WTC11 (cell line): Measurements from ENCODE around the gene ADGRF1. TPM values are rescaled to one million over a fixed set of nuclear protein-coding genes. Genes with fewer than 3 reads are reported as not detected.

Experiments used
- ATAC-seq: fragments of 200-7000 bp; cut with Tn5 transposase; 2 replicates; pipeline ENCODE4 v1.10.0; 2021; ENCODE audit warnings: mild to moderate bottlenecking, moderate library complexity
- CTCF ChIA-PET: fragments of 300-600 bp; sonication (Branson Sonifier 250); formaldehyde crosslinking; loops from one replicate; lab custom pipeline; 2021; ENCODE audit warnings: antibody characterized with exemption; lab: Charles Lee
- POLR2A ChIA-PET: fragments of 350-600 bp; sonication (Branson Sonifier 250); formaldehyde crosslinking; loops from one replicate; lab custom pipeline; 2021; ENCODE audit warnings: antibody characterized with exemption; lab: Charles Lee
- DNase-seq: peaks from one replicate; pipeline ENCODE4 v3.0.0; 2021; ENCODE audit warnings: low spot score
- H3K27ac Mint-ChIP-seq: 2 replicates; pipeline ENCODE4 v1.8.0; 2021; ENCODE audit warnings: mixed read lengths
- H3K27me3 Mint-ChIP-seq: 2 replicates; pipeline ENCODE4 v1.8.0; 2021; ENCODE audit warnings: low read depth, mild to moderate bottlenecking, moderate library complexity, mixed read lengths
- H3K36me3 Mint-ChIP-seq: 2 replicates; pipeline ENCODE4 v1.8.0; 2021; ENCODE audit warnings: mixed read lengths
- H3K4me1 Mint-ChIP-seq: 2 replicates; pipeline ENCODE4 v1.8.0; 2022; ENCODE audit warnings: mixed read lengths
- H3K4me3 Mint-ChIP-seq: 2 replicates; pipeline ENCODE4 v1.8.0; 2021; ENCODE audit warnings: mild to moderate bottlenecking, moderate library complexity, mixed read lengths
- H3K9me3 Mint-ChIP-seq: 2 replicates; pipeline ENCODE4 v1.8.0; 2021; ENCODE audit warnings: mixed read lengths
- CBFB ChIP-seq: sonication (generic); formaldehyde crosslinking; IDR thresholded peaks from 2 replicates; pipeline ENCODE4 v1.8.1; 2022; ENCODE audit warnings: mild to moderate bottlenecking, low read depth, missing genetic modification reagents
- EMX1 ChIP-seq: fragments of 250-450 bp; sonication (Bioruptor Pico); IDR thresholded peaks from 2 replicates; pipeline ENCODE4 v1.8.0; 2021; ENCODE audit warnings: mild to moderate bottlenecking
- FOXP4 ChIP-seq: sonication (generic); formaldehyde crosslinking; IDR thresholded peaks from 2 replicates; pipeline ENCODE4 v1.8.0; 2022; ENCODE audit warnings: mild to moderate bottlenecking, missing genetic modification reagents
- JAZF1 ChIP-seq: fragments of 250-450 bp; sonication (Bioruptor Pico); IDR thresholded peaks from 2 replicates; pipeline ENCODE4 v1.9.0; 2021; ENCODE audit warnings: moderate library complexity, mild to moderate bottlenecking, inconsistent platforms
- NR3C1 ChIP-seq: sonication (generic); formaldehyde crosslinking; conservative IDR thresholded peaks from 2 replicates; pipeline ENCODE4 v1.8.1; 2023; ENCODE audit warnings: low read depth, mild to moderate bottlenecking, missing genetic modification reagents
- PREB ChIP-seq: sonication (generic); formaldehyde crosslinking; IDR thresholded peaks from 2 replicates; pipeline ENCODE4 v1.8.1; 2022; ENCODE audit warnings: mild to moderate bottlenecking, missing genetic modification reagents, moderate library complexity, borderline replicate concordance
- SP1 ChIP-seq: sonication (generic); formaldehyde crosslinking; conservative IDR thresholded peaks from 2 replicates; pipeline ENCODE4 v1.8.1; 2022; ENCODE audit warnings: missing genetic modification reagents
- TCF7 ChIP-seq: sonication (generic); formaldehyde crosslinking; IDR thresholded peaks from 2 replicates; pipeline ENCODE4 v1.8.0; 2022; ENCODE audit warnings: mild to moderate bottlenecking, low read depth, missing genetic modification reagents, moderate library complexity
- ZBTB21 ChIP-seq: sonication (generic); formaldehyde crosslinking; IDR thresholded peaks from 2 replicates; pipeline ENCODE4 v1.8.1; 2023; ENCODE audit warnings: mild to moderate bottlenecking, missing genetic modification reagents, borderline replicate concordance
- ZNF416 ChIP-seq: fragments of 250-450 bp; sonication (Bioruptor Pico); IDR thresholded peaks from 2 replicates; pipeline ENCODE4 v1.9.0; 2021; ENCODE audit warnings: mild to moderate bottlenecking, inconsistent platforms
- ZNF532 ChIP-seq: fragments of 250-450 bp; sonication (Bioruptor Pico); IDR thresholded peaks from 2 replicates; pipeline ENCODE4 v1.9.0; 2021; ENCODE audit warnings: mild to moderate bottlenecking, borderline replicate concordance
- ZNF671 ChIP-seq: fragments of 250-450 bp; sonication (Bioruptor Pico); IDR thresholded peaks from 2 replicates; pipeline ENCODE4 v1.8.0; 2021; ENCODE audit warnings: mild to moderate bottlenecking
- total RNA-seq: library from RNA; stranded (reverse); gene quantifications from 3 replicates; pipeline ENCODE4 v1.2.3, GENCODE V29; 2021
- TF ChIP-seq, protein P1 (sequence below): sonication (generic); formaldehyde crosslinking; IDR thresholded peaks from 2 replicates; pipeline ENCODE4 v1.8.1; 2022; ENCODE audit warnings: low read depth, mild to moderate bottlenecking, moderate library complexity, missing genetic modification reagents, borderline replicate concordance
- TF ChIP-seq, protein P2 (sequence below): sonication (generic); formaldehyde crosslinking; IDR thresholded peaks from 2 replicates; pipeline ENCODE4 v1.8.1; 2023; ENCODE audit warnings: mild to moderate bottlenecking, missing genetic modification reagents, borderline replicate concordance
- TF ChIP-seq, protein P3 (sequence below): sonication (generic); formaldehyde crosslinking; IDR thresholded peaks from 2 replicates; pipeline ENCODE4 v1.8.1; 2023; ENCODE audit warnings: mild to moderate bottlenecking, missing genetic modification reagents

The ADGRF1 gene
- total RNA-seq, 1 experiment from 2014 or later = 0.26 TPM

DNA sequence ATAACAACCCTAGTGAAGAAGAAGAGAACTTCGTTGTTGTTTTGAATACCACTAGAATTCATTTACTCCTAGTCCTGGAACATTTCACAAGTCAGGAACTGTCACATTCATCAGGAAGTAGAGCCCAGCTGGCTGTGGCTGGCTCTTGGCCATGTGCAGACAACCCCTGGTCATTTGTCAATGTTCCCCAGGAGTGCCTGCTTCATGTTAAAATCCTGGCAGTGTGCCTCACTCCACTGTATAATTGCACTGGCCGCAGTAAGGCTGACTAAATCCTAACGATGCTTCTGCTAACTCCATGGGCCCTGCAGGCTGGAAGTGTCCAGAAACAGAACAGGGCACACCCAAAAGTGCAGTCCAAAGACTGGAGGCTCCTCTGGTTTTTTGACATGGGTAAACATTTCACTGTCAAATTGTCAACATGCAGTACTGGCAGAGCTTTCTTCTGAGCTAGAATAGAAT lies 41.5 kb upstream of the ADGRF1 start (continued):
- TF ChIP-seq ZBTB21 (CRISPR knock-in tag) = no peak

DNA sequence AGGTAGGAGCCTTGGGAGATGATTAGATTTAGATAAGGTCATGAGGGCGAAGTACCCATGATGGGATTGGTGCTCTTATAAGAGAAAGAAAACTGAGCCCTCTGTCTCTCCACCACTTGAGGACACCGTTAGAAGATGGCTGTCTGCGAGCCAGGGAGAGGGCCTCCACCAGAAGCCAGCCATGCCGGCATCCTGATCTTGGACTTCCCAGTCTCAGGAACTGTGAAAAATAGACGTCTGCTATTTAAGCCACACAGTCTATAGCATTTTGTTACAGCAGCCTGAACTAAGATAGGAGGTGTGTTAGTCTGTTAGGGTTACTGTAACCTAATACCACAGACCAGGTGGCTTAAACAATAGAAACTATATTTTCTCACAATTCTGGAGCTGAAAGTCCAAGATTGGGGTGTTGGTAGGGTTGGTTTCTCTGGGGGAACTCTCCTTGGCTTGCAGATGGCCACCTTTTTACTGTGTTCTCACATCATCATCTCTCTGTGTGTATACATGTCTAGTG lies 38.0 kb upstream of the ADGRF1 start:
- no peak overlapping the region for H3K27ac Mint-ChIP-seq
- ATAC-seq (no peak), DNase-seq (no peak)
- TF ChIP-seq EMX1 (no peak), FOXP4 (CRISPR knock-in tag) (no peak), ZNF532 (CRISPR knock-in tag) (no peak)
- TF ChIP-seq, protein P1, sequence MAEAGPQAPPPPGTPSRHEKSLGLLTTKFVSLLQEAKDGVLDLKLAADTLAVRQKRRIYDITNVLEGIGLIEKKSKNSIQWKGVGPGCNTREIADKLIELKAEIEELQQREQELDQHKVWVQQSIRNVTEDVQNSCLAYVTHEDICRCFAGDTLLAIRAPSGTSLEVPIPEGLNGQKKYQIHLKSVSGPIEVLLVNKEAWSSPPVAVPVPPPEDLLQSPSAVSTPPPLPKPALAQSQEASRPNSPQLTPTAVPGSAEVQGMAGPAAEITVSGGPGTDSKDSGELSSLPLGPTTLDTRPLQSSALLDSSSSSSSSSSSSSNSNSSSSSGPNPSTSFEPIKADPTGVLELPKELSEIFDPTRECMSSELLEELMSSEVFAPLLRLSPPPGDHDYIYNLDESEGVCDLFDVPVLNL = no peak
- TF ChIP-seq, protein P2, sequence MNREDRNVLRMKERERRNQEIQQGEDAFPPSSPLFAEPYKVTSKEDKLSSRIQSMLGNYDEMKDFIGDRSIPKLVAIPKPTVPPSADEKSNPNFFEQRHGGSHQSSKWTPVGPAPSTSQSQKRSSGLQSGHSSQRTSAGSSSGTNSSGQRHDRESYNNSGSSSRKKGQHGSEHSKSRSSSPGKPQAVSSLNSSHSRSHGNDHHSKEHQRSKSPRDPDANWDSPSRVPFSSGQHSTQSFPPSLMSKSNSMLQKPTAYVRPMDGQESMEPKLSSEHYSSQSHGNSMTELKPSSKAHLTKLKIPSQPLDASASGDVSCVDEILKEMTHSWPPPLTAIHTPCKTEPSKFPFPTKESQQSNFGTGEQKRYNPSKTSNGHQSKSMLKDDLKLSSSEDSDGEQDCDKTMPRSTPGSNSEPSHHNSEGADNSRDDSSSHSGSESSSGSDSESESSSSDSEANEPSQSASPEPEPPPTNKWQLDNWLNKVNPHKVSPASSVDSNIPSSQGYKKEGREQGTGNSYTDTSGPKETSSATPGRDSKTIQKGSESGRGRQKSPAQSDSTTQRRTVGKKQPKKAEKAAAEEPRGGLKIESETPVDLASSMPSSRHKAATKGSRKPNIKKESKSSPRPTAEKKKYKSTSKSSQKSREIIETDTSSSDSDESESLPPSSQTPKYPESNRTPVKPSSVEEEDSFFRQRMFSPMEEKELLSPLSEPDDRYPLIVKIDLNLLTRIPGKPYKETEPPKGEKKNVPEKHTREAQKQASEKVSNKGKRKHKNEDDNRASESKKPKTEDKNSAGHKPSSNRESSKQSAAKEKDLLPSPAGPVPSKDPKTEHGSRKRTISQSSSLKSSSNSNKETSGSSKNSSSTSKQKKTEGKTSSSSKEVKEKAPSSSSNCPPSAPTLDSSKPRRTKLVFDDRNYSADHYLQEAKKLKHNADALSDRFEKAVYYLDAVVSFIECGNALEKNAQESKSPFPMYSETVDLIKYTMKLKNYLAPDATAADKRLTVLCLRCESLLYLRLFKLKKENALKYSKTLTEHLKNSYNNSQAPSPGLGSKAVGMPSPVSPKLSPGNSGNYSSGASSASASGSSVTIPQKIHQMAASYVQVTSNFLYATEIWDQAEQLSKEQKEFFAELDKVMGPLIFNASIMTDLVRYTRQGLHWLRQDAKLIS (CRISPR knock-in tag) = no peak
- peaks cover 5% of the 10 kb centered on the region; the same call in 1 of the 2 replicates for H3K9me3 Mint-ChIP-seq
- H3K27me3 Mint-ChIP-seq = no peaks in the 10 kb centered on the region
- H3K4me1 Mint-ChIP-seq = peaks cover 8% of the 10 kb centered on the region
- no peaks in the 10 kb centered on the region for H3K36me3 Mint-ChIP-seq
- no peak overlapping the region for H3K4me3 Mint-ChIP-seq
- ChIA-PET CTCF (no interaction called here), POLR2A (no interaction called here)

DNA sequence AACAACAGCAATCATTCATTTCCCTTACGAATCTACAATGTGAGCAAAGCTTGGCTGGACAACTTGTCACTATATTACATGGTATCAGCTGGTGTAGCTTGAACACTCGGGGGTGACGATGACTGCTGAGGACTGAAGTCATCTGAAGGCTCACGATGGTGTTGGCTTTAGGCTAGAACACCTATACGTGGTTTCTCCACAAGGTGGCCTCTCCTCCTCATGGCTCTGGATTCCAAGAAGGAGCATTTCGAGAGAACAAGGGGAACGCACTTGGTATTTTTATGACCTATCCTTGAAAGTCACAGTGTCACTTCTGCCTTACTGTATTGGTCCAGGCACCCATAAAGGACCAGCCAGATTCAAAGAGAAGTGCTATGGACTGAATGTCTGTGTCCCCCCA lies 37.5 kb upstream of the ADGRF1 start:
- Mint-ChIP-seq H3K9me3 (peaks cover 5% of the 10 kb centered on the region; the same call in 1 of the 2 replicates), H3K27ac (no peak overlapping the region), H3K4me1 (peaks cover 8% of the 10 kb centered on the region), H3K27me3 (no peaks in the 10 kb centered on the region), H3K4me3 (no peak overlapping the region), H3K36me3 (no peaks in the 10 kb centered on the region)
- ChIA-PET CTCF (interaction anchor here (0.6 to 1.0 kb wide), 2 partner anchors 13 to 18 kb away, joined by 3 read pairs; no protein-coding TSS in a partner anchor), POLR2A (no interaction called here)
- DNase-seq (peak; percentile 18), ATAC-seq (peak; percentile 80)
- no peak for TF ChIP-seq SP1

GRCh38 chr6:47078991-47079390 lies 36.9 kb upstream of the ADGRF1 start:
- Mint-ChIP-seq H3K4me1 (peaks cover 8% of the 10 kb centered on the region), H3K27me3 (no peaks in the 10 kb centered on the region), H3K4me3 (no peak overlapping the region), H3K36me3 (no peaks in the 10 kb centered on the region), H3K9me3 (peaks cover 5% of the 10 kb centered on the region; the same call in 1 of the 2 replicates), H3K27ac (no peak overlapping the region)
- ChIA-PET POLR2A (no interaction called here), CTCF (interaction anchor here (0.6 to 1.2 kb wide), 5 partner anchors 13 to 350 kb away, joined by 3 read pairs; partner anchors contain the start of gene TNFRSF21)
- ATAC-seq (no peak), DNase-seq (no peak)
- TF ChIP-seq PREB (CRISPR knock-in tag) (no peak), ZNF416 (CRISPR knock-in tag) (no peak), TCF7 (CRISPR knock-in tag) (no peak), CBFB (no peak), ZNF671 (CRISPR knock-in tag) (no peak), NR3C1 (CRISPR knock-in tag) (no peak), JAZF1 (CRISPR knock-in tag) (no peak)
- TF ChIP-seq, protein P3, sequence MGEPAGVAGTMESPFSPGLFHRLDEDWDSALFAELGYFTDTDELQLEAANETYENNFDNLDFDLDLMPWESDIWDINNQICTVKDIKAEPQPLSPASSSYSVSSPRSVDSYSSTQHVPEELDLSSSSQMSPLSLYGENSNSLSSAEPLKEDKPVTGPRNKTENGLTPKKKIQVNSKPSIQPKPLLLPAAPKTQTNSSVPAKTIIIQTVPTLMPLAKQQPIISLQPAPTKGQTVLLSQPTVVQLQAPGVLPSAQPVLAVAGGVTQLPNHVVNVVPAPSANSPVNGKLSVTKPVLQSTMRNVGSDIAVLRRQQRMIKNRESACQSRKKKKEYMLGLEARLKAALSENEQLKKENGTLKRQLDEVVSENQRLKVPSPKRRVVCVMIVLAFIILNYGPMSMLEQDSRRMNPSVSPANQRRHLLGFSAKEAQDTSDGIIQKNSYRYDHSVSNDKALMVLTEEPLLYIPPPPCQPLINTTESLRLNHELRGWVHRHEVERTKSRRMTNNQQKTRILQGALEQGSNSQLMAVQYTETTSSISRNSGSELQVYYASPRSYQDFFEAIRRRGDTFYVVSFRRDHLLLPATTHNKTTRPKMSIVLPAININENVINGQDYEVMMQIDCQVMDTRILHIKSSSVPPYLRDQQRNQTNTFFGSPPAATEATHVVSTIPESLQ (CRISPR knock-in tag) = no peak
